NT2/D1 (cell line): ENCODE measurements around the gene PPP2R3A.

Experiments used
- SUZ12 ChIP-seq: IDR thresholded peaks from 2 replicates; pipeline ENCODE4 v1.6.1; 2011; ENCODE audit not compliant: insufficient read length, insufficient read depth; ENCODE audit errors: extremely low read depth
- ZNF274 ChIP-seq: IDR thresholded peaks from 2 replicates; pipeline ENCODE4 v1.6.1; 2011; ENCODE audit warnings: mild to moderate bottlenecking, low read depth, low read length

DNA sequence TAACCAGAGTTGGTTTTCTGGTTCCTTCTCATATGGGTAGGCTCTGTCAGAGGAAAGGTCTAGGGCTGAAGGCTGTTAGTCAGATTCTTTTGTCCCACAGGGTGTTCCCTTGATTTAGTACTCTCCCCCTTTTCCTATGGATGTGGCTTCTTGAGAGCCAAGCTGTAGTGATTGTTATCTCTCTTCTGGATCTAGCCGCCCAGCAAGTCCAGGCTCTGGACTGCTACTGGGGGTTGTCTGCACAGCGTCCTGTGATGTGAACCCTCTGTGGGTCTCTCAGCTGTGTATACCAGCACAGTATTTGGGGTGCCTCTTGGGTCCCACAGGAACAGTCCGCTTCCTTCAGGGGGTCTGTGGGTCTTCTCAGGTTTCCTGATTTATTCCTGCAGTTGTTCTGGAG, 70.8 kb downstream of the PPP2R3A start:
- TF ChIP-seq ZNF274 (no peak), SUZ12 (no peak)
